Gastrocnemius medialis (tissue), 4 donors: Measurements from ENCODE around the gene OPN1MW2.
"Not testable (repeated sequence)": the region's sequence is repeated elsewhere in the genome, so short reads cannot be mapped to it uniquely, and the experiment has no call there.

Experiments
- CTCF ChIP-seq, 5 experiments: fragments of 450-650 bp in 3 of 5; fragments of 200-600 bp in 2 of 5; sonication (generic) in 2 of 5; IDR thresholded peaks in 4 of 5; conservative IDR thresholded peaks in 1 of 5; 1 replicate in 4 of 5; 2 replicates in 1 of 5; pipeline ENCODE4 v1.5.1; 2016 to 2019; ENCODE audit warnings: antibody characterized with exemption in 5 of 5, mild to moderate bottlenecking in 3 of 5, moderate library complexity in 3 of 5
- POLR2A ChIP-seq, 2 donors: fragments of 450-650 bp; IDR thresholded peaks; one replicate each; pipeline ENCODE4 v1.6.1; 2017; ENCODE audit warnings: antibody characterized with exemption in 2 of 2, mild to moderate bottlenecking in 2 of 2, moderate library complexity in 2 of 2

GRCh38 chrX:154219456-154219855 lies at the start of gene OPN1MW2:
- not testable (repeated sequence) for TF ChIP-seq CTCF (IDR thresholded peaks at IDR 0.05 in 4 of 5, conservative IDR thresholded peaks at IDR 0.05 in 1 of 5); POLR2A (IDR thresholded peaks at IDR 0.05)
